COLO668 (cell line): ENCODE data around the gene MTX3.

Source experiments
- DNase-seq: peaks from one replicate; lab custom pipeline; 2025; ENCODE audit not compliant: unreplicated experiment; lab: John Stamatoyannopoulos, UW

MTX3 gene

GRCh38 chr5:79990598-79991507 lies at the start of gene MTX3:
MTX3 (minus strand) TSS chr5:79991262; CDS start chr5:79991238, 24 bp downstream.
- DNase-seq = peak; percentile 87

- no peak for DNase-seq
Observed at GRCh38 chr5:80039650-80040049, 48.6 kb upstream of the MTX3 start.

- DNase-seq = no peak
Observed at GRCh38 chr5:80037366-80037765, 46.3 kb upstream of the MTX3 start.

- DNase-seq = no peak
Observed at GRCh38 chr5:80036615-80037014, 45.6 kb upstream of the MTX3 start.

GRCh38 chr5:80035839-80036238 lies 44.8 kb upstream of the MTX3 start:
- no peak for DNase-seq

- peak; percentile 34 for DNase-seq
Observed at GRCh38 chr5:80034962-80035821, 44.1 kb upstream of the MTX3 start, which contains the start of gene THBS4. THBS4 (plus strand) TSS chr5:80035348; CDS start chr5:80035538, 190 bp downstream.

- no peak for DNase-seq
Observed at GRCh38 chr5:80034559-80034958, 43.5 kb upstream of the MTX3 start.

- DNase-seq = no peak
Observed at GRCh38 chr5:80033513-80033912, 42.5 kb upstream of the MTX3 start.

GRCh38 chr5:80031109-80031508 lies 40.0 kb upstream of the MTX3 start:
- no peak for DNase-seq

- DNase-seq = no peak
Observed at GRCh38 chr5:80026841-80027240, 35.8 kb upstream of the MTX3 start.

- DNase-seq = no peak
Observed at GRCh38 chr5:80025069-80025468, 34.0 kb upstream of the MTX3 start.

- no peak for DNase-seq
Observed at GRCh38 chr5:80010754-80011392, 19.8 kb upstream of the MTX3 start.

GRCh38 chr5:80008995-80009765 lies 18.1 kb upstream of the MTX3 start:
- no peak for DNase-seq

- DNase-seq = no peak
Observed at GRCh38 chr5:80002677-80003076, 11.6 kb upstream of the MTX3 start.

GRCh38 chr5:79999722-80000121 lies 8.7 kb upstream of the MTX3 start:
- no peak for DNase-seq

- DNase-seq = no peak
Observed at GRCh38 chr5:79992891-79993657, 2.0 kb upstream of the MTX3 start.

- no peak for DNase-seq
Observed at GRCh38 chr5:79990205-79990597, 861 bp downstream of the MTX3 start.

GRCh38 chr5:79986260-79986659 lies 4.8 kb downstream of the MTX3 start:
- DNase-seq = no peak

- no peak for DNase-seq
Observed at GRCh38 chr5:79985288-79985687, 5.8 kb downstream of the MTX3 start.

- DNase-seq = no peak
Observed at GRCh38 chr5:79984363-79984762, 6.7 kb downstream of the MTX3 start.
